Osteocyte (in vitro differentiated cells): ENCODE results near the gene ZSWIM2. TPM values are rescaled to one million over a fixed set of nuclear protein-coding genes. Genes with fewer than 3 reads are reported as not detected.
"Not testable (repeated sequence)": the region's sequence is repeated elsewhere in the genome, so short reads cannot be mapped to it uniquely, and the experiment has no call there.

Experiments
- DNase-seq: peaks from one replicate; pipeline ENCODE4 v3.0.0; 2021; ENCODE audit warnings: mixed read lengths; ENCODE audit not compliant: unreplicated experiment; ENCODE audit errors: extremely low spot score
- H3K27ac Mint-ChIP-seq: one replicate; pipeline ENCODE4 v1.8.0; 2021; ENCODE audit warnings: mild to moderate bottlenecking, mixed read lengths; ENCODE audit not compliant: unreplicated experiment
- H3K27me3 Mint-ChIP-seq: one replicate; pipeline ENCODE4 v1.8.0; 2021; ENCODE audit warnings: mixed read lengths; ENCODE audit not compliant: unreplicated experiment
- H3K36me3 Mint-ChIP-seq: one replicate; pipeline ENCODE4 v1.8.0; 2021; ENCODE audit warnings: mixed read lengths; ENCODE audit not compliant: unreplicated experiment
- H3K4me1 Mint-ChIP-seq: one replicate; pipeline ENCODE4 v1.8.0; 2021; ENCODE audit warnings: mixed read lengths; ENCODE audit not compliant: unreplicated experiment
- H3K4me3 Mint-ChIP-seq: one replicate; pipeline ENCODE4 v1.8.0; 2021; ENCODE audit warnings: mild to moderate bottlenecking, moderate library complexity, mixed read lengths; ENCODE audit not compliant: unreplicated experiment
- H3K9me3 Mint-ChIP-seq: one replicate; pipeline ENCODE4 v1.8.0; 2021; ENCODE audit warnings: mixed read lengths; ENCODE audit not compliant: unreplicated experiment
- total RNA-seq: library from RNA; stranded (reverse); gene quantifications from 2 replicates; pipeline ENCODE4 v1.2.1, GENCODE V29; 2021
- TF ChIP-seq, protein P1 (sequence below): fragments of 200-600 bp; sonication (generic); IDR thresholded peaks from 2 replicates; pipeline ENCODE4 v1.5.0; 2021; ENCODE audit warnings: antibody characterized with exemption, mild to moderate bottlenecking, moderate library complexity

ZSWIM2 gene
- total RNA-seq, 1 donor from 2014 or later, result not detected

DNA sequence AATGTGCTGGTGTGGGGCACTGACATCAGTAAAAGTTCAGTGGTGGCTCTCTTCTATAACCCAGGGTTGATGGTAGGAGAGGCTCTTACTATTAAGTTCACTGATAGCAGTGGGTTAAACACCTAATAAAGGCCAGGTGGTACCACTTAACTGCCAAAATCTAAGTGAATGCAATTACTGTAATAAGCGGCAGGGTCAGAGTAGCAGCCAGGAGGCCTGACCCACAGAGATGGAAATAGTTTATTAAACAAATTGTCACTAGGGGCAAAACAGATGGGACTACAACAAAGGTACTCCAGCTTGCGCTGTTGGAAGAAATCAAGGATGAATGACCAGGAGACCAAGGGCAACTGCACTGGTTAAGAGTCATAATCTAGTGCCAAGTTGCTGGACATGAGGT lies 26.6 kb downstream of the ZSWIM2 start:
- Mint-ChIP-seq H3K9me3 (no peaks in the 10 kb centered on the region), H3K27me3 (no peaks in the 10 kb centered on the region), H3K4me3 (no peak overlapping the region), H3K27ac (no peak overlapping the region), H3K36me3 (no peaks in the 10 kb centered on the region), H3K4me1 (peaks cover 5% of the 10 kb centered on the region)
- no peak for DNase-seq
- TF ChIP-seq, protein P1, sequence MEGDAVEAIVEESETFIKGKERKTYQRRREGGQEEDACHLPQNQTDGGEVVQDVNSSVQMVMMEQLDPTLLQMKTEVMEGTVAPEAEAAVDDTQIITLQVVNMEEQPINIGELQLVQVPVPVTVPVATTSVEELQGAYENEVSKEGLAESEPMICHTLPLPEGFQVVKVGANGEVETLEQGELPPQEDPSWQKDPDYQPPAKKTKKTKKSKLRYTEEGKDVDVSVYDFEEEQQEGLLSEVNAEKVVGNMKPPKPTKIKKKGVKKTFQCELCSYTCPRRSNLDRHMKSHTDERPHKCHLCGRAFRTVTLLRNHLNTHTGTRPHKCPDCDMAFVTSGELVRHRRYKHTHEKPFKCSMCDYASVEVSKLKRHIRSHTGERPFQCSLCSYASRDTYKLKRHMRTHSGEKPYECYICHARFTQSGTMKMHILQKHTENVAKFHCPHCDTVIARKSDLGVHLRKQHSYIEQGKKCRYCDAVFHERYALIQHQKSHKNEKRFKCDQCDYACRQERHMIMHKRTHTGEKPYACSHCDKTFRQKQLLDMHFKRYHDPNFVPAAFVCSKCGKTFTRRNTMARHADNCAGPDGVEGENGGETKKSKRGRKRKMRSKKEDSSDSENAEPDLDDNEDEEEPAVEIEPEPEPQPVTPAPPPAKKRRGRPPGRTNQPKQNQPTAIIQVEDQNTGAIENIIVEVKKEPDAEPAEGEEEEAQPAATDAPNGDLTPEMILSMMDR, result no peak

DNA sequence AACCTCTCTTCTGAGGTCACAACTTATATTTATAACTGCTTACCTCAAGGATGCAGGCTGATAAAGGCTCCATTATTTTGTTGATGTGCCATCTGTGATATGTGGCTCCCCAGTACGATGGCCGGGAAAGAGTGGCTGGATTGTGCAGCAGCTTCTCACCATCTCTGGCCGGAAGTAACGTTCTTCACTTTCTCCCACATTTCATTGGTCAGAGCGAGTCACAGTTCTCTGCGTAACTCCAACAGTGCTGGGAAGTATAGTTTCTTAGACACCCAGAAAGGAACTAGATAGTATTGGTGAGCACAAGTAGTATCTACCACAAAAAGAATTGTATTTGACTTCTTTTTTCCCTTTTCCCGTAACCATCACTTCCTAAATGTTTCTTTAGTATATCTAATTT lies 28.7 kb downstream of the ZSWIM2 start:
- H3K9me3 Mint-ChIP-seq, result peaks cover 8% of the 10 kb centered on the region
- no peak overlapping the region for H3K4me3 Mint-ChIP-seq
- H3K27ac Mint-ChIP-seq, result no peak overlapping the region
- H3K4me1 Mint-ChIP-seq, result no peaks in the 10 kb centered on the region
- TF ChIP-seq, protein P1, result no peak
- no peak for DNase-seq
- H3K36me3 Mint-ChIP-seq, result peaks cover 2% of the 10 kb centered on the region
- H3K27me3 Mint-ChIP-seq, result peaks cover 2% of the 10 kb centered on the region

DNA sequence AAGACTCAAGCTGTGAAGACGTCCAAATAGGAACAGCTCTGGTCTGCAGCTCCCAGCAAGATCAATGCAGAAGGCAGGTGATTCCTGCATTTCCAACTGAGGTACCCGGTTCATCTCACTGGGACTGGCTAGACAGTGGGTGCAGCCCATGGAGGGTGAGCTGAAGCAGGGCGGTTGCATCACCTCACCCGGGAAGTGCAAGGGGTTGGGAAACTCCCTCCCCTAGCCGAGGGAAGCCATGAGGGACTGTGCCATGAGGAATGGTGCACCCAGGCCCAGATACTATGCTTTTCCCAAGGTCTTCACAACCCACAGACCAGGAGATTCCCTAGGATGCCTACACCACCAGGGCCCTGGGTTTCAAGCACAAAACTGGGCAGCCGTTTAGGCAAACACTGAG lies 37.2 kb downstream of the ZSWIM2 start:
- not testable (repeated sequence) for H3K36me3 Mint-ChIP-seq, H3K4me1 Mint-ChIP-seq, H3K4me3 Mint-ChIP-seq, H3K27ac Mint-ChIP-seq, DNase-seq, H3K9me3 Mint-ChIP-seq
- peaks cover 12% of the 10 kb centered on the region for H3K27me3 Mint-ChIP-seq

DNA sequence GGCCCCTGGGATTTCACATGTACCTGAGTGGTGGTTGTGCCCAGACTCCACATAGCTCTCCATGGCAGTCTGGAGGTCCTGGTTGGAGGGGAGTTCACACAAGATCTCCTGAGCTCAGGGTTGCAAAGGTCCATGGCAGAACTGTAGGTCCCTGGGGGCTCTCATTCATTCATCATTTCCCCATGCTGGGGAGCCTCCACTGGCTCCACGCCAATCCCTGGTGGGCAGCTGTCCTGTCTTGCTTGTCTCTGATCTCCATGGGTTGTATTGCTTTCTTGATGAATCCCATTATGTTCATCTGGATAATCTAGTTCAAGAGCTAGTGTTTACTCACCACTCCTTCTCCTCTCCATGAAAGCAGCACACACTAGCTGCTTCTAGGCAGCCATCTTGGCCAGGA lies 42.4 kb downstream of the ZSWIM2 start:
- Mint-ChIP-seq H3K36me3 (peaks cover 2% of the 10 kb centered on the region), H3K4me1 (no peaks in the 10 kb centered on the region)
- DNase-seq, result no peak

DNA sequence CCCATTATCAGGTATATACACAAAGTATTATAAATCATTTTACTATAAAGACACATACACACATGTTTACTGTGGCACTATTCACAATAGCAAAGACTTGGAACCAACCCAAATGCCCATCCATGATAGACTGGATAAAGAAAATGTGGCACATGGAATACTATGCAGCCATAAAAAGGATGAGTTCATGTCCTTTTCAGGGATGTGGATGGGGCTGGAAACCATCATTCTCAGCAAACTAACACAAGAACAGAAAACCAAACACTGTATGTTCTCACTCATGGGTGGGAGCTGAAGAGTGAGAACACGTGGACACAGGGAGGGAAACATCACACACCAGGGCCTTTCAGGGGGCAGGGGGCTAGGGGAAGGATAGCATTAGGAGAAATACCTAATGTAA lies 50.4 kb downstream of the ZSWIM2 start:
- H3K27ac Mint-ChIP-seq, H3K4me3 Mint-ChIP-seq, H3K36me3 Mint-ChIP-seq, H3K27me3 Mint-ChIP-seq, H3K9me3 Mint-ChIP-seq, H3K4me1 Mint-ChIP-seq, DNase-seq: not testable (repeated sequence)

More for the DNA sequence above, 42.4 kb downstream of the ZSWIM2 start:
- Mint-ChIP-seq H3K27me3 (peaks cover 5% of the 10 kb centered on the region), H3K27ac (no peak overlapping the region), H3K9me3 (peaks cover 10% of the 10 kb centered on the region), H3K4me3 (no peak overlapping the region)
- TF ChIP-seq, protein P1, result no peak

DNA sequence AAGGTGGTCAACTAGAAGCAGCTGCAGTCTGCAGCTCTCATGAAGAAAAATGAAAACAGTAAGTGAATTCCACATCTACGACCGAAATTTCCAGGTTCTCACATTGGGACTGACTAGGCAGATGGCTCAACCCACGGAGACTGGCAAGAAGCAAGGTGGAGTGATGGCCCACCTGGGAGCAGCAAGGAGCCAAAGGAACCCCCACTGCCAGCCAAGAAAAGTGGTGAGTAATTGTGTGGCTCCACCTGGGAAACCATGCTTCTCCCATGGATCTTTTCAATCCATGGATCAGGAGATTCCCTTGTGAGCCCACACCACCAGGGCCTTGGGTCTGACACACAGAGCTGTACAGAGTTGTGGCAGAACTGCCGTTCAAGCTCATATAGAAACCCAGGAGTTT lies 64.0 kb downstream of the ZSWIM2 start:
- TF ChIP-seq, protein P1, result no peak
- H3K9me3 Mint-ChIP-seq, result peaks cover 33% of the 10 kb centered on the region

More for the DNA sequence above, 64.0 kb downstream of the ZSWIM2 start:
- Mint-ChIP-seq H3K4me1 (no peaks in the 10 kb centered on the region), H3K27ac (no peak overlapping the region), H3K36me3 (peaks cover 3% of the 10 kb centered on the region), H3K4me3 (no peak overlapping the region), H3K27me3 (peaks cover 24% of the 10 kb centered on the region)
- no peak for DNase-seq
